Activated CD4-positive, alpha-beta T cell treated with anti-CD3 and anti-CD28 coated beads for 1 hour (primary cell): ENCODE results near the gene SUMF2.
"Not testable (repeated sequence)": the region's sequence is repeated elsewhere in the genome, so short reads cannot be mapped to it uniquely, and the experiment has no call there.

Source experiments
- DNase-seq: peaks from one replicate; pipeline ENCODE4 v3.0.0-alpha.2; 2020

Gene SUMF2

GRCh38 chr7:56110611-56111010, 46.5 kb downstream of the SUMF2 start:
- DNase-seq = no peak

GRCh38 chr7:56112244-56112643, 48.2 kb downstream of the SUMF2 start:
- not testable (repeated sequence) for DNase-seq

- no peak for DNase-seq
Observed at GRCh38 chr7:56115852-56116538, 51.9 kb downstream of the SUMF2 start, which contains the start of gene NUPR2. Gene NUPR2 (minus strand): TSS chr7:56116417. CDS start chr7:56116314, 103 bp downstream.

GRCh38 chr7:56121440-56121839, 57.4 kb downstream of the SUMF2 start:
- no peak for DNase-seq

GRCh38 chr7:56124981-56125380, 60.9 kb downstream of the SUMF2 start:
- DNase-seq = no peak

- no peak for DNase-seq
Observed at GRCh38 chr7:56125831-56126230, 61.7 kb downstream of the SUMF2 start.

- no peak for DNase-seq
Observed at GRCh38 chr7:56127241-56127975, 63.3 kb downstream of the SUMF2 start.
